ENCODE results near the gene FCSK. TPM values are rescaled to one million over a fixed set of nuclear protein-coding genes. Genes with fewer than 3 reads are reported as not detected.
"Not testable (repeated sequence)": the region's sequence is repeated elsewhere in the genome, so short reads cannot be mapped to it uniquely, and the experiment has no call there.

FCSK gene
- total RNA-seq, 1 donor from 2014 or later: 20.6 TPM

DNA sequence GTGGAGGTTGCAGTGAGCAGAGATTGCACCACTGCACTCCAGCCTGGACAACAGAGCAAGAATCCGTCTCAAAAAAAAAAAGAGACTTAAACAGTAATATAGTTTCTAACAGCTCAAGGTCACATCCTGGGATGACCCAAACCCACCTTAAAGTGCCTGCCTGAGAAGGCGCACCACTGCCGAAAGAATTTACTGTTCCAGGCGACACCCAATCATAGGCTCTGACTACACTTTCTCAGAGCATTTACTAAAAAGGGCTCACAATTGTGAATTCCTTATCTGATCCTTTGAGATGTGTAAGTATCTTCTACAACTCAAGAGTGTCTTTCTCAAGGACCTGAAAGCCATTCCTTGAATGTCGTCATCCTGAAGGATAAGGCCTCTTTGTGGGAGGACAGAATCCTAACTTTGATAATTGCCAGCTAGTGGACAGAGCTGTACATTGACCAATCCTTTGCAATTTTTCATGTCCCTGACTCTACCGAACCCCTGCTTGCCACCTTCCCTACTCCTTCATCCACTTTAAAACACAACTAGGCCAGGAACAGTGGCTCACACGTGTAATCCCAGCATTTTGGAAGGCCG lies 12.9 kb upstream of the FCSK start:
- peaks cover 25% of the 10 kb centered on the region for H3K4me1 ChIP-seq
- no peaks in the 10 kb centered on the region for H3K36me3 ChIP-seq
- H3K27ac ChIP-seq: no peak overlapping the region
- no peak for DNase-seq (ENCODE audit: extremely low spot score in 2 of 2)
- H3K27me3 ChIP-seq: no peaks in the 10 kb centered on the region
- intact Hi-C loops (cut with DNase I): no loop called here
- no peak overlapping the region for H3K4me3 ChIP-seq
- TF ChIP-seq POLR2A (IDR thresholded peaks at IDR 0.05) (no peak), POLR2AphosphoS5 (IDR thresholded peaks at IDR 0.05; ENCODE audit: insufficient read depth in 1 of 2, low read depth in 1 of 2) (no peak)
- TF ChIP-seq, protein P1, sequence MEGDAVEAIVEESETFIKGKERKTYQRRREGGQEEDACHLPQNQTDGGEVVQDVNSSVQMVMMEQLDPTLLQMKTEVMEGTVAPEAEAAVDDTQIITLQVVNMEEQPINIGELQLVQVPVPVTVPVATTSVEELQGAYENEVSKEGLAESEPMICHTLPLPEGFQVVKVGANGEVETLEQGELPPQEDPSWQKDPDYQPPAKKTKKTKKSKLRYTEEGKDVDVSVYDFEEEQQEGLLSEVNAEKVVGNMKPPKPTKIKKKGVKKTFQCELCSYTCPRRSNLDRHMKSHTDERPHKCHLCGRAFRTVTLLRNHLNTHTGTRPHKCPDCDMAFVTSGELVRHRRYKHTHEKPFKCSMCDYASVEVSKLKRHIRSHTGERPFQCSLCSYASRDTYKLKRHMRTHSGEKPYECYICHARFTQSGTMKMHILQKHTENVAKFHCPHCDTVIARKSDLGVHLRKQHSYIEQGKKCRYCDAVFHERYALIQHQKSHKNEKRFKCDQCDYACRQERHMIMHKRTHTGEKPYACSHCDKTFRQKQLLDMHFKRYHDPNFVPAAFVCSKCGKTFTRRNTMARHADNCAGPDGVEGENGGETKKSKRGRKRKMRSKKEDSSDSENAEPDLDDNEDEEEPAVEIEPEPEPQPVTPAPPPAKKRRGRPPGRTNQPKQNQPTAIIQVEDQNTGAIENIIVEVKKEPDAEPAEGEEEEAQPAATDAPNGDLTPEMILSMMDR (IDR thresholded peaks at IDR 0.05): no peak
- H3K9me3 ChIP-seq: no peaks in the 10 kb centered on the region

DNA sequence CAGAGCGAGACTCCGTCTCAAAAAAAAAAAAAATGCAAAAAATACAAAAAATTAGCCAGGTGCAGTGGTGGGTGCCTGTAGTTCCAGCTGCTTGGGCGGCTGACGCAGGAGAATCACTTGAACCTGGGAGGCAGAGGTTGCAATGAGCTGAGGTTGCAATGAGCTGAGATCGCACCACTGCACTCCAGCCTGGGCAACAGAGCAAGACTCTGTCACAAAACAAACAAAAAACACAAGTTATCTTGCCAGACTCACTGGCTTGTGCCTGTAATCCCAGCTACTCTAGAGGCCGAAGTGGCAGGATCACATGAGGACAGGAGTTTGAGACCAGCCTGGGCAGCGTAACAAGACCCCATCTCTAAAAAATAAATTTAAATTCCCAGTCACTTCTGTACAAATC lies 12.1 kb upstream of the FCSK start:
- no peak for DNase-seq (ENCODE audit: extremely low spot score in 2 of 2)
- no peaks in the 10 kb centered on the region for H3K36me3 ChIP-seq
- no peaks in the 10 kb centered on the region for H3K9me3 ChIP-seq
- H3K27ac ChIP-seq: no peak overlapping the region
- H3K4me1 ChIP-seq: peaks cover 17% of the 10 kb centered on the region
- no peaks in the 10 kb centered on the region for H3K27me3 ChIP-seq
- intact Hi-C loops (cut with DNase I): no loop called here
- no peak overlapping the region for H3K4me3 ChIP-seq
- TF ChIP-seq, protein P1 (IDR thresholded peaks at IDR 0.05): no peak
- no peak for TF ChIP-seq POLR2A (IDR thresholded peaks at IDR 0.05)
- TF ChIP-seq POLR2AphosphoS5 (IDR thresholded peaks at IDR 0.05; ENCODE audit: insufficient read depth in 1 of 2, low read depth in 1 of 2): no peak

DNA sequence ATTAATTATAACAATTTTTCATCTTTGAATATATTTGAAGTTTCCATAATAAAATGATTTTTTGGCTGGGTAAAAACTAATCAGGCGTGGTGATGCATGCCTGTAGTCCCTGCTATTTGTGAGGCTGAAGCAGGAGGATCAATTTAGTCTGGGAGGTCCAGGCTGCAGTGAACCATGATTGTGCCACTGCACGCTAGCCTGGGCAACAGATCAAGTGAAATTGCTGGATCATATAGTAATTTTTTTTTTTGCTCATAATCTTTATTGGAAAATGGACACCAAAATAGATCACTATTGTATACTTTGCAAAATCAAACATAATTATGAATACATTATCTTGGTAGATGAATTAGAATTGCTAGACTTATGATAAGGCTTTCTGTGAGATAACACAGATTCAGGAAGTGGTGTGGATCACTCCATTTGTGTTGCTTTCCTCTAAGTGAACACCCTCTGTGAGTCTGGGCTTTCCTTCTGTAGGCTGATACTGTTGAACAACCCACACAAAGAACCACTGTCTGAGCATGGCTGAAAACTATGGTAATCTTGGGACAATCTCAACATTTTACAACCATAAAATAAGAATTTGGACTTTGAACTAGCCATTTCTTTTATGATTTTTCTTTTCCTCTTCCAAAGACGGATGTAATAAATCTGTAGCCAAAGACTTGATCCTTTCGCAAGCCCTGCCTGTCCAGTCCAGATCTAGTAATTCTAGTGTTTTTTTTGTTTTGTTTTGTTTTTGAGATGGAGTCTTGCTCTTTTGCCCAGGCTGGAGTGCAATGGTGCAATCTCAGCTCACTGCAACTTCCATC lies 9.9 kb upstream of the FCSK start:
- no peaks in the 10 kb centered on the region for H3K27me3 ChIP-seq
- peaks cover 5% of the 10 kb centered on the region for H3K4me1 ChIP-seq
- DNase-seq (ENCODE audit: extremely low spot score in 2 of 2): no peak
- H3K4me3 ChIP-seq: no peak overlapping the region
- no peak for TF ChIP-seq POLR2AphosphoS5 (IDR thresholded peaks at IDR 0.05; ENCODE audit: insufficient read depth in 1 of 2, low read depth in 1 of 2)
- TF ChIP-seq, protein P1 (IDR thresholded peaks at IDR 0.05): no peak
- no peak for TF ChIP-seq POLR2A (IDR thresholded peaks at IDR 0.05)
- no peak overlapping the region for H3K27ac ChIP-seq
- H3K9me3 ChIP-seq: no peaks in the 10 kb centered on the region
- intact Hi-C loops (cut with DNase I): no loop called here
- no peaks in the 10 kb centered on the region for H3K36me3 ChIP-seq

DNA sequence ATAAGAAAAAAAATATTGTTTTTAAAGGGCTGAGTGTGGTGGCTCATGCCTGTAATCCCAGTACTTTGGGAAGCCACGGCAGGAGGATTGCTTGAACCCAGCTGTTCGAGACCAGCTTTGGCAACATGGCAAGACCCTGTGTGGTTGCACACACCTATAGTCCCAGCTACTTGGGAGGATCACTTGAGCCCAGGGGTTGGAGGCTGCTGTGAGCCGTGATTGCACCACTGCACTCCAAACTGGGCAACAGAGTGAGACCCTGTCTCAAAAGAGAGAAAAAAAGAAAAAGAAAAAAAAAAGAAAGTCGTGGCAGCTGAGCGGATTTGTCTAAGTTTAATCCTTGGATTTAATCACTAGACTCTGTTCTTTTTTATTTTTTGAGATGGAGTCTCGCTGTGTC lies 6.3 kb upstream of the FCSK start:
- no peak for DNase-seq (ENCODE audit: extremely low spot score in 2 of 2)
- Histone ChIP-seq H3K9me3 (no peaks in the 10 kb centered on the region), H3K4me1 (no peaks in the 10 kb centered on the region), H3K27ac (no peak overlapping the region), H3K4me3 (no peak overlapping the region), H3K36me3 (no peaks in the 10 kb centered on the region), H3K27me3 (no peaks in the 10 kb centered on the region)
- intact Hi-C loops (cut with DNase I): no loop called here
- TF ChIP-seq POLR2A (IDR thresholded peaks at IDR 0.05): no peak
- TF ChIP-seq, protein P1 (IDR thresholded peaks at IDR 0.05): no peak
- TF ChIP-seq POLR2AphosphoS5 (IDR thresholded peaks at IDR 0.05; ENCODE audit: insufficient read depth in 1 of 2, low read depth in 1 of 2): no peak

DNA sequence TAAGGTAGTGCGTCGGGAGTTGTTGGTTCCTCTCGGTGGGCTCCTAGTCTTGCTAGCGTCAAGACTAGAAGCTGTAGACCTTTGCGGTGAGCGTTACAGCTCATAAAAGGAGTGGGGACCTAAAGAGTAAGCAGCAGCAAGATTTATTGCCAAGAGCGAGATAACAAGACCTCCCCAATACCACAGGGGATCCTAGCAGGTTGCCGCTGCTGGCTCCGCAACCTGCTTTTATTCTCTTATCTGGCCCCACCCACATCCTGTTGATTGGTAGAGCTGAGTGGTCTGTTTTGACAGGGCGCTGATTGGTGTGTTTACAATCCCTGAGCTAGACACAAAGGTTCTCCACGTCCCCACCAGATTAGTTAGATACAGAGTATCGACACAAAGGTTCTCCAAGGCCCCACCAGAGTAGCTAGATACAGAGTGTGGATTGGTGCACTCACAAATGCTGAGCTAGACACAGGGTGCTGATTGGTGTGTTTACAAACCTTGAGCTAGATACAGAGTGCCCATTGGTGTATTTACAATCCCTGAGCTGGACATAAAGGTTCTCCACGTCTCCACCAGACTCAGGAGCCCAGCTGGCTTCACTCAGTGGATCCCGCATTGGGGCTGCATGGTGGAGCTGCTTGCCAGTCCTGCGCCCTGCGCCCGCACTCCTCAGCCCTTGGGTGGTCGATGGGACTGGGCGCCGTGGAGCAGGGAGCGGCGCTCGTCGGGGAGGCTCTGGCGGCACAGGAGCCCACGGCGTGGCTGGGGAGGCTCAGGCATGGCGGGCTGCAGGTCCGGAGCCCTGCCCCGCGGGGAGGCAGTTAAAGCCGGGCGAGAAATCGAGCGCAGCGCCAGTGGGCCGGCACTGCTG lies 4.0 kb upstream of the FCSK start:
- peak overlapping the region in 1 of 2 donors; percentile 15 for H3K4me3 ChIP-seq
- H3K27ac ChIP-seq; H3K9me3 ChIP-seq; DNase-seq (ENCODE audit: extremely low spot score in 2 of 2); intact Hi-C loops (cut with DNase I); H3K27me3 ChIP-seq; H3K36me3 ChIP-seq: not testable (repeated sequence)
- peaks cover 12% of the 10 kb centered on the region for H3K4me1 ChIP-seq

DNA sequence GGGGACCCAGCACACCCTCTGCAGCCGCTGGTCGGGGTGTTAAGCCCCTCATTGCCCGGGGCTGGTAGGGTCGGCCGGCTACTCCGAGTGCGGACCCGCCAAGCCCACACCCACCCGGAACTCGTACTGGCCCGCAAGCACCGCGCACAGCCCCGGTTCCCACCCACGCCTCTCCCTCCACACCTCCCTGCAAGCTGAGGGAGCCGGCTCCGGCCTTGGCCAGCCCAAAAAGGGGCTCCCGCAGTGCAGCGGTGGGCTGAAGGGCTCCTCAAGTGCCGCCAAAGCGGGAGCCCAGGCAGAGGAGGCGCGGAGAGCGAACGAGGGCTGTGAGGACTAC lies 3.4 kb upstream of the FCSK start:
- DNase-seq (ENCODE audit: extremely low spot score in 2 of 2); H3K36me3 ChIP-seq; H3K27ac ChIP-seq; H3K27me3 ChIP-seq; H3K9me3 ChIP-seq; intact Hi-C loops (cut with DNase I): not testable (repeated sequence)
- H3K4me3 ChIP-seq: peak overlapping the region in 1 of 2 donors; percentile 15
- peaks cover 18% of the 10 kb centered on the region for H3K4me1 ChIP-seq

Data from vagina (tissue), 2 donors.